Esophagus squamous epithelium (tissue), 5 donors: ENCODE results near the gene C2CD4C. TPM values are rescaled to one million over a fixed set of nuclear protein-coding genes. Genes with fewer than 3 reads are reported as not detected.

Experiments
- DNase-seq: peaks from one replicate; lab custom pipeline; 2025; lab: John Stamatoyannopoulos, UW
- H3K27ac ChIP-seq, 4 donors: fragments of 200-600 bp; sonication (generic); one replicate each; pipeline ENCODE4 v1.5.1; 2016 to 2019; ENCODE audit warnings: mild to moderate bottlenecking in 1 of 4
- H3K27me3 ChIP-seq, 4 donors: fragments of 200-600 bp; sonication (generic); 1 replicate in 3 of 4; 2 replicates in 1 of 4; pipeline versions ENCODE4 v1.5.1 to v1.6.0; 2017 to 2021; ENCODE audit warnings: antibody characterized with exemption in 1 of 4
- H3K36me3 ChIP-seq, 3 donors: fragments of 200-600 bp; sonication (generic); one replicate each; pipeline ENCODE4 v1.5.1; 2016 to 2019
- H3K4me1 ChIP-seq, 3 donors: fragments of 200-600 bp; sonication (generic); one replicate each; pipeline ENCODE4 v1.5.1; 2017 to 2019
- H3K4me3 ChIP-seq, 4 donors: fragments of 200-600 bp; sonication (generic); 1 replicate in 3 of 4; 2 replicates in 1 of 4; pipeline ENCODE4 v1.5.1; 2016 to 2019; ENCODE audit warnings: mild to moderate bottlenecking in 2 of 4, moderate library complexity in 1 of 4
- H3K9me3 ChIP-seq, 3 donors: fragments of 200-600 bp; sonication (generic); one replicate each; pipeline ENCODE4 v1.5.1; 2016 to 2019
- POLR2A ChIP-seq, 4 donors: fragments of 450-650 bp; IDR thresholded peaks; one replicate each; pipeline ENCODE4 v1.6.1; 2017; ENCODE audit warnings: antibody characterized with exemption in 4 of 4, mild to moderate bottlenecking in 4 of 4, moderate library complexity in 3 of 4
- WGBS, 2 donors: methylation state at CpG; one replicate each; pipeline ENCODE4 v1.1.5; 2018; 5-methylcytosine and 5-hydroxymethylcytosine counted together
- intact Hi-C: fragments of 100-400 bp; cut with DNase I; formaldehyde crosslinking; loops from one replicate; pipeline ENCODE4 v1.15.0; 2022
- total RNA-seq, 4 donors: library from RNA; depleted of rRNA; stranded (reverse); fragments of >200 nt; gene quantifications; one replicate each; pipeline ENCODE4 v1.1.0, GENCODE V29; 2016
- TF ChIP-seq, protein P1 (sequence below), 6 experiments: fragments of 450-650 bp in 4 of 6; fragments of 200-600 bp in 2 of 6; sonication (generic) in 2 of 6; IDR thresholded peaks; one replicate each; pipeline ENCODE4 v1.5.1; 2016 to 2019; ENCODE audit warnings: antibody characterized with exemption in 6 of 6, mild to moderate bottlenecking in 4 of 6, moderate library complexity in 4 of 6
- donor health status: DM: yes; HTN: yes; CAD: no.

C2CD4C gene
- total RNA-seq, 4 donors from 2014 or later, result 0.15 to 1.1 (median 0.45) TPM

DNA sequence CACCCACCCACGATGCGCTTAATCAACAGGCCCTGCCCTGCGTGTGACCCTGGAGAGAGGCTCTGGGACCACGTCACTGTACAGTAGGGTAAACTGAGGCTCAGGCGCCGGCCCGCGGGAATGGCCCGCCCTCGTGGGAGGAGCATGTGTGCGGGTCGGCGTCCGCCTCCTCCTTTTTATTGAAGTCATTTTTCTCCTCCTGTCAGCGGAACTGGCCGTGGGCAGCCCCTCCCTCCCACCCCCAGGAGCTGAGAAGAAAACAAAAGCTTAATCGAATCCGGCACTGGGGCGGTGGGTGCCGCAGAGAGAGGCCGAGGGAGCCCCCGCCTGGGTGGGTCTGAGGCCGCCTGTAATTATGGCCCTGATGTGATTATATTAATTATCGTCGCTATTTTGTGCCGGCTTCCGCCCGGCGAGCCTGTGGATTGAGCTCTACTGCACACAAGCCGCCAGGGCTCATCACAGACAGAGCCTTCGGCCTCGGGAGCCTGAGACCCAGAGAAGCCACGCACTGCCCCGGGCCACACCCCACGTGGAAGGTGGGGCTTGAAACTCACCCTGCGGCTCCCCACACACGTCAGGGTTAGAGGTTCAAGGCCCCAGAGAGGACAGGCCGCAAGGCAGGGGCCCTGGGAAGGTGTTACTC lies 7.0 kb downstream of the C2CD4C start:
- Histone ChIP-seq H3K4me3 (no peak overlapping the region), H3K27ac (no peak overlapping the region), H3K36me3 (no peaks in the 10 kb centered on the region), H3K27me3 (peaks cover 0 to 77% (median 0%) of the 10 kb centered on the region in 4 donors), H3K4me1 (peaks cover 0 to 9% (median 0%) of the 10 kb centered on the region in 3 donors), H3K9me3 (no peaks in the 10 kb centered on the region)
- WGBS, 2 donors, result 18 to 27% methylated on average over 3 to 9 of the region's 38 CpGs
- DNase-seq, result no peak
- intact Hi-C loops, result no loop called here
- no peak for TF ChIP-seq POLR2A (IDR thresholded peaks at IDR 0.05)
- TF ChIP-seq, protein P1, sequence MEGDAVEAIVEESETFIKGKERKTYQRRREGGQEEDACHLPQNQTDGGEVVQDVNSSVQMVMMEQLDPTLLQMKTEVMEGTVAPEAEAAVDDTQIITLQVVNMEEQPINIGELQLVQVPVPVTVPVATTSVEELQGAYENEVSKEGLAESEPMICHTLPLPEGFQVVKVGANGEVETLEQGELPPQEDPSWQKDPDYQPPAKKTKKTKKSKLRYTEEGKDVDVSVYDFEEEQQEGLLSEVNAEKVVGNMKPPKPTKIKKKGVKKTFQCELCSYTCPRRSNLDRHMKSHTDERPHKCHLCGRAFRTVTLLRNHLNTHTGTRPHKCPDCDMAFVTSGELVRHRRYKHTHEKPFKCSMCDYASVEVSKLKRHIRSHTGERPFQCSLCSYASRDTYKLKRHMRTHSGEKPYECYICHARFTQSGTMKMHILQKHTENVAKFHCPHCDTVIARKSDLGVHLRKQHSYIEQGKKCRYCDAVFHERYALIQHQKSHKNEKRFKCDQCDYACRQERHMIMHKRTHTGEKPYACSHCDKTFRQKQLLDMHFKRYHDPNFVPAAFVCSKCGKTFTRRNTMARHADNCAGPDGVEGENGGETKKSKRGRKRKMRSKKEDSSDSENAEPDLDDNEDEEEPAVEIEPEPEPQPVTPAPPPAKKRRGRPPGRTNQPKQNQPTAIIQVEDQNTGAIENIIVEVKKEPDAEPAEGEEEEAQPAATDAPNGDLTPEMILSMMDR (IDR thresholded peaks at IDR 0.05), result no peak

DNA sequence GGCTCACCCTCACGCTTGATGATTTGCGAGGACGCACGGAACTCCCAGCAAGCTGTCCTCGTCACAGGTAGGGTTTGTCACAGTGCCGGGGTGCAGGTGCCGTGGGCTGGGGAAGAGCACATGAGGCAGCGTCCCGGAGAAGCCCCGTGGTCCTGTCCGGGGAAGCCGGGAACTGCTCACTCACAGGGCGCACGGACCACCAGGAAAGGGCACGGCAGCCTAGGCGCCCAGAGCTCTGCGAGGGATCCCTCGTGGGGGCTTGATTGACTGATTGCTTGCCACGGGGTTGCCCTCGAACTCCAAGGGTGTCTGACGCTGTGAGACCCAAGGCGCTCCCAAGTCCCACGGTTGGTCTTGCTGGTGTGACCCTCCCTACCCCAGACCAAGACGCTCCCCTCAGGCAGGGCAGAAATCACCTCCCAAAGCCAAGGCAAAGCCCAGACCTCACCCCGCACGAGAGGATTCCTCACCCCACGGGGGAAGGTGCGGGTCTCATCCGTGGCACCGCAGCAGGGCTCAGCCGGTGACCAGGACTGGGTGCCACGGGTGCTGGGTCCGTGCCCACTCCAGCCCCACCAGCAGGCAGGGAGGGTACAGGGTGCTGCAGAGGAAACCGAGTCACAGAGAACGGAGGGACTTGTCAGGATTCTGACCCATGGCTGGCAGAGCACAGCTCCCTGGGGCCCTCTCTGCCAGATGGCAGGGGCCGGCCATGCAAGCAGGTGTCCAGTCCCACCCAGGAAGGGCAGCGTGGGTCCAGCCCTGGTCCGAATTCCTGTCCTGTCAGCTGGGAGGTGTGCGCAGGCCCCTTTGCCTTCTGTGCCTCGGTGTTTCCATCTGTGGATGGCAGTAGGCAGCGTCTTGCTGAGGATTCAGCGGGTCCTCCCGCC lies 7.7 kb downstream of the C2CD4C start:
- DNase-seq, result no peak
- WGBS, 2 donors, result 20% methylated on average over 1 of the region's 43 CpGs; no CpG with 5 or more reads in 1 of the 2 donors
- Histone ChIP-seq H3K4me3 (no peak overlapping the region), H3K4me1 (peaks cover 0 to 9% (median 0%) of the 10 kb centered on the region in 3 donors), H3K9me3 (no peaks in the 10 kb centered on the region), H3K36me3 (no peaks in the 10 kb centered on the region), H3K27ac (no peak overlapping the region), H3K27me3 (peaks cover 0 to 69% (median 0%) of the 10 kb centered on the region in 4 donors)
- TF ChIP-seq, protein P1 (IDR thresholded peaks at IDR 0.05), result no peak
- TF ChIP-seq POLR2A (IDR thresholded peaks at IDR 0.05), result no peak
- intact Hi-C loops, result no loop called here

DNA sequence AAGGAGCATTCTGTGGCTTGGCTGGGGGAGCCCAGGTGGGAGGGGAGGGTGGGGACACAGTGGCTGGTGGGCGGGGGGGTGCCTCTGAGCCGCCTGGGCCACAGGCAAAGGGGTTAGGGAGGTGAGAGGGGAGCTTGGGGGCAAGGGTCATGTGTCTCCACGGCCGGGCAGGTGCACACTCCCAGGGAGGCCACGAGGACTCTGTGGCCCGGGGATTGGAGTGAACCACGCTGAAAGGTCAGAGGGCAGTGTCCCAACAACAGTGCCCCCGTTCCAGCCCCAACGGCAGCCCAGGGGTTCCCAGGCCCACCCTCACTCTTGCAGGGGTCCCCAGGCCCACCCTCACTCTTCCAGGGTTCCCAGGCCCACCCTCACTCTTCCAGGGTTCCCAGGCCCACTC lies 9.6 kb downstream of the C2CD4C start:
- H3K9me3 ChIP-seq, result no peaks in the 10 kb centered on the region
- no peaks in the 10 kb centered on the region for H3K4me1 ChIP-seq
- intact Hi-C loops, result no loop called here
- no peak for DNase-seq
- TF ChIP-seq, protein P1 (IDR thresholded peaks at IDR 0.05), result no peak
- no peak for TF ChIP-seq POLR2A (IDR thresholded peaks at IDR 0.05)
- WGBS, 2 donors, result 66 to 83% methylated on average over 3 to 7 of the region's 9 CpGs
- no peaks in the 10 kb centered on the region for H3K36me3 ChIP-seq
- no peak overlapping the region for H3K4me3 ChIP-seq
- no peak overlapping the region for H3K27ac ChIP-seq
- H3K27me3 ChIP-seq, result peaks cover 0 to 55% (median 0%) of the 10 kb centered on the region in 4 donors

DNA sequence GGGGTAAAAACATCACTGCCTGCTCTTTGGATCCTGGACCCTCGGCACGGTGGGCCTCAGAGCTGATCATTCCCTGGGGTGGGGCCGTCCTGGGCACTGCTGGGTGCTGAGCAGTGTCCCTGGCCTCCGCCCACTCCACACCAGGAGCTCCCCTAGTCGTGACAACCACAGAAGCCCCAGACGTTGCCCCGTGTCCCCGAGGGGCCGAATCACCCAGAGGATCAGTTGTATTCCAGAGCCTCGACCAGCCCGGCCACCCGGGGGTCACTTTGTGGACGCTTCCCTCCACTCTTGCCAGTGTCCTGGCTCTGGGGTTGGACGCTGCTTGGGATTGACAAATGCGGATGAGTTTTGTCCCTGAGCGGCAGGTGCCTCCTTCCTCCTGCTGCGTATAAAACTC lies 10.2 kb downstream of the C2CD4C start:
- intact Hi-C loops, result no loop called here
- no peaks in the 10 kb centered on the region for H3K9me3 ChIP-seq
- no peak overlapping the region for H3K4me3 ChIP-seq
- H3K27me3 ChIP-seq, result peaks cover 0 to 53% (median 0%) of the 10 kb centered on the region in 4 donors
- H3K27ac ChIP-seq, result no peak overlapping the region
- no peaks in the 10 kb centered on the region for H3K36me3 ChIP-seq
- TF ChIP-seq, protein P1 (IDR thresholded peaks at IDR 0.05), result no peak
- TF ChIP-seq POLR2A (IDR thresholded peaks at IDR 0.05), result no peak
- no peaks in the 10 kb centered on the region for H3K4me1 ChIP-seq
- DNase-seq, result no peak
- 70 to 75% methylated on average over 5 to 7 of the region's 17 CpGs for WGBS, 2 donors
